GM12878 (cell line): ENCODE results near the gene BRSK2. TPM values are rescaled to one million over a fixed set of nuclear protein-coding genes. Genes with fewer than 3 reads are reported as not detected.

Experiments
- ATAC-seq: fragments of 200-7000 bp; cut with Tn5 transposase; 3 replicates; pipeline ENCODE4 v1.9.1; 2020; ENCODE audit warnings: mild to moderate bottlenecking, moderate library complexity
- BruUV-seq: library from RNA; stranded (reverse); fragments of 400-500 nt; replicated peaks from 2 replicates; lab custom pipeline; 2021; lab: Mats Ljungman, UMichigan
- CTCF ChIA-PET: fragments of 300-600 bp; sonication (Branson Sonifier 250); formaldehyde crosslinking; extraction: SDS; loops from one replicate; lab custom pipeline; 2021; ENCODE audit warnings: inconsistent platforms; lab: Yijun Ruan, JAX
- POLR2A ChIA-PET: fragments of 350-600 bp; formaldehyde crosslinking; extraction: SDS; loops from one replicate; lab custom pipeline; 2021; ENCODE audit warnings: inconsistent platforms; lab: Charles Lee
- RAD21 ChIA-PET: fragments of 300-600 bp; sonication (Branson Sonifier 250); formaldehyde crosslinking; loops from one replicate; lab custom pipeline; 2023; ENCODE audit warnings: antibody characterized with exemption; ENCODE audit not compliant: unreplicated experiment; lab: Charles Lee
- SMC1A ChIA-PET: fragments of 300-600 bp; sonication (Branson Sonifier 250); formaldehyde crosslinking; loops from one replicate; lab custom pipeline; 2023; ENCODE audit not compliant: unreplicated experiment, uncharacterized antibody; lab: Charles Lee
- DNase-seq: peaks from one replicate; pipeline ENCODE4 v3.0.0-alpha.2; 2011; ENCODE audit warnings: low read depth, low spot score
- FAIRE-seq: peaks from 3 replicates; lab custom pipeline; 2011; peaks lifted over from hg19 to GRCh38; lab: Jason Lieb, UNC
- H2AFZ ChIP-seq: 2 replicates; pipeline ENCODE4 v1.6.0; 2011; ENCODE audit warnings: low read depth, low read length, control low read depth; ENCODE audit not compliant: control insufficient read depth
- H3K27ac ChIP-seq: 2 replicates; pipeline ENCODE4 v1.5.1; 2011; ENCODE audit warnings: control low read depth; ENCODE audit not compliant: control insufficient read depth, insufficient read depth
- H3K27me3 ChIP-seq, 2 experiments: replicated peaks in 1 of 2; 2 replicates each; pipeline versions ENCODE4 v1.6.0 to v1.6.1; 2011; ENCODE audit warnings: low read length in 1 of 2; ENCODE audit not compliant: control insufficient read depth in 2 of 2, insufficient read depth in 2 of 2
- H3K36me3 ChIP-seq, 2 experiments: 2 replicates each; pipeline ENCODE4 v1.5.1; 2011; ENCODE audit warnings: low read length in 1 of 2; ENCODE audit not compliant: control insufficient read depth in 2 of 2, insufficient read depth in 2 of 2
- H3K4me1 ChIP-seq: 2 replicates; pipeline ENCODE4 v1.6.1; 2011; ENCODE audit warnings: mild to moderate bottlenecking, low read length, moderate library complexity, mixed read lengths; ENCODE audit not compliant: control insufficient read depth, insufficient read depth
- H3K4me2 ChIP-seq: 2 replicates; pipeline ENCODE4 v1.6.0; 2011; ENCODE audit warnings: control low read depth; ENCODE audit not compliant: control insufficient read depth, insufficient read depth
- H3K4me3 ChIP-seq: fragments of 200-600 bp; sonication (generic); 2 replicates; pipeline ENCODE4 v1.5.1; 2016
- H3K79me2 ChIP-seq: 2 replicates; pipeline ENCODE4 v1.6.0; 2011; ENCODE audit warnings: low read length; ENCODE audit not compliant: control insufficient read depth, insufficient read depth
- H3K9ac ChIP-seq: 2 replicates; pipeline ENCODE4 v1.8.0; 2011; ENCODE audit warnings: low read length, control low read depth, mixed read lengths; ENCODE audit not compliant: control insufficient read depth, insufficient read depth
- H3K9me3 ChIP-seq: replicated peaks from 3 replicates; pipeline ENCODE4 v1.5.1; 2011; ENCODE audit warnings: mild to moderate bottlenecking, low read length; ENCODE audit not compliant: control insufficient read depth, insufficient read depth
- H4K20me1 ChIP-seq: 2 replicates; pipeline ENCODE4 v1.6.0; 2011; ENCODE audit not compliant: control insufficient read depth, insufficient read depth
- ATF3 ChIP-seq: IDR thresholded peaks from 2 replicates; pipeline ENCODE4 v1.6.1; 2011; ENCODE audit warnings: low read depth, mild to moderate bottlenecking, low read length, moderate library complexity, borderline replicate concordance; ENCODE audit errors: extremely low read depth
- CEBPZ ChIP-seq: fragments of 150-350 bp; IDR thresholded peaks from 2 replicates; pipeline ENCODE4 v1.6.1; 2016; ENCODE audit warnings: low read depth, low read length
- CTCF ChIP-seq, 3 experiments: IDR thresholded peaks in 2 of 3; conservative IDR thresholded peaks in 1 of 3; 2 replicates each; pipeline ENCODE4 v1.5.1; 2011; ENCODE audit warnings: low read depth in 3 of 3, low read length in 3 of 3, mild to moderate bottlenecking in 3 of 3, control low read depth in 2 of 3, moderate library complexity in 2 of 3, inconsistent platforms in 1 of 3, mixed read lengths in 1 of 3; ENCODE audit not compliant: control insufficient read depth in 2 of 3, insufficient read depth in 1 of 3; ENCODE audit errors: extremely low read depth in 1 of 3
- ELK1 ChIP-seq: IDR thresholded peaks from 2 replicates; pipeline ENCODE4 v1.6.1; 2012; ENCODE audit warnings: low read depth, low read length, improper control_type of control experiment
- FOS ChIP-seq: IDR thresholded peaks from 3 replicates; pipeline ENCODE4 v1.6.1; 2011; ENCODE audit warnings: borderline replicate concordance; ENCODE audit not compliant: insufficient read length; ENCODE audit errors: extremely low read depth
- IKZF2 ChIP-seq, 2 experiments: fragments of 450-650 bp; IDR thresholded peaks; 2 replicates each; pipeline ENCODE4 v1.6.1; 2017; ENCODE audit warnings: mild to moderate bottlenecking in 2 of 2, moderate library complexity in 2 of 2
- PRDM15 ChIP-seq: fragments of 450-650 bp; formaldehyde crosslinking; IDR thresholded peaks from 2 replicates; pipeline ENCODE4 v1.4.0; 2020; ENCODE audit warnings: mild to moderate bottlenecking, moderate library complexity
- RB1 ChIP-seq: fragments of 450-650 bp; formaldehyde crosslinking; IDR thresholded peaks from 2 replicates; pipeline ENCODE4 v1.6.1; 2017; ENCODE audit warnings: mild to moderate bottlenecking, borderline replicate concordance
- RBBP5 ChIP-seq: fragments of 200-600 bp; sonication (generic); conservative IDR thresholded peaks from 2 replicates; pipeline ENCODE4 v1.6.1; 2016
- SIX5 ChIP-seq: IDR thresholded peaks from 2 replicates; pipeline ENCODE4 v1.6.1; 2011; ENCODE audit warnings: mild to moderate bottlenecking, low read depth, low read length, moderate library complexity; ENCODE audit not compliant: severe bottlenecking
- SREBF2 ChIP-seq: IDR thresholded peaks from 2 replicates; pipeline ENCODE4 v1.6.1; 2012; ENCODE audit warnings: mild to moderate bottlenecking, low read length
- WGBS: methylation state at CpG from one replicate; pipeline ENCODE4 v1.1.6; 2016; ENCODE audit warnings: low lambda C conversion rate; ENCODE audit not compliant: insufficient replicate concordance, insufficient coverage; ENCODE audit errors: missing lambda C conversion rate; 5-methylcytosine and 5-hydroxymethylcytosine counted together
- in situ Hi-C: fragments of 300-500 bp; cut with MboI; formaldehyde crosslinking; loops from 9 replicates; pipeline ENCODE4 v1.14.3; 2018; ENCODE audit warnings: mixed read lengths
- intact Hi-C: fragments of 100-400 bp; cut with micrococcal nuclease; formaldehyde crosslinking; loops from one replicate; pipeline ENCODE4 v1.14.2; 2022; ENCODE audit not compliant: unreplicated experiment
- polyA plus RNA-seq, 11 experiments: library from polyadenylated mRNA; depleted of rRNA in 4 of 11; unstranded in 6 of 11; stranded (reverse) in 5 of 11; fragments of >200 nt; fragmentation: Nextera tagmentation in 4 of 11; fragmentation: Illumina TruSeq in 1 of 11; extraction: Ambion mirVana in 4 of 11; extraction: Trizol in 1 of 11; gene quantifications; 1 replicate in 1 of 11; 2 replicates in 10 of 11; pipeline versions ENCODE4 v1.2.1 to v1.2.3, GENCODE V29; 2011 to 2016; ENCODE audit warnings: inconsistent platforms in 2 of 11, missing spikeins in 2 of 11, low read depth in 1 of 11
- total RNA-seq, 4 experiments: library from RNA; depleted of rRNA in 3 of 4; stranded (reverse); fragments of >200 nt in 3 of 4; fragmentation: Illumina TruSeq in 1 of 4; extraction: Trizol in 1 of 4; gene quantifications; 2 replicates each; pipeline versions ENCODE4 v1.2.1 to v1.2.3, GENCODE V29; 2013 to 2021

The BRSK2 gene
- total and polyA plus RNA-seq, 10 of the 15 experiments (the other 5 are each of a cell fraction or from before 2014, with no cell fraction given), result 0.13 TPM; not detected in 9

GRCh38 chr11:1400317-1401170 lies 10.8 kb downstream of the BRSK2 start (continued):
- TF ChIP-seq PRDM15 (CRISPR knock-in tag), result no peak
- TF ChIP-seq FOS, result no peak
- TF ChIP-seq RBBP5, result no peak
- no peak for TF ChIP-seq SIX5

GRCh38 chr11:1401171-1401445 lies 11.4 kb downstream of the BRSK2 start:
- DNase-seq (no peak), FAIRE-seq (no peak), ATAC-seq (no peak)
- H3K9me3 ChIP-seq, result no peaks in the 10 kb centered on the region
- 15% methylated on average over 11 of the region's 11 CpGs for WGBS
- H2AFZ ChIP-seq, result no peak overlapping the region
- in situ Hi-C loops (no loop called here), intact Hi-C loops (no loop called here)
- H3K9ac ChIP-seq, result no peak overlapping the region
- no peaks in the 10 kb centered on the region for H3K4me1 ChIP-seq
- no peak overlapping the region for H3K27ac ChIP-seq
- no peaks in the 10 kb centered on the region for H3K36me3 ChIP-seq
- H4K20me1 ChIP-seq, result no peaks in the 10 kb centered on the region
- no peaks in the 10 kb centered on the region for H3K79me2 ChIP-seq
- H3K4me3 ChIP-seq, result no peak overlapping the region
- ChIA-PET POLR2A (no interaction called here), RAD21 (no interaction called here), CTCF (no interaction called here), SMC1A (no interaction called here)
- H3K27me3 ChIP-seq, result no peaks in the 10 kb centered on the region
- H3K4me2 ChIP-seq, result no peak overlapping the region
- no TSS peak for BruUV-seq
- TF ChIP-seq CEBPZ, result no peak
- no peak for TF ChIP-seq IKZF2 (IDR thresholded peaks at IDR 0.05)
- no peak for TF ChIP-seq SREBF2
- no peak for TF ChIP-seq RB1
- TF ChIP-seq CTCF (IDR thresholded peaks at IDR 0.05 in 2 of 3, conservative IDR thresholded peaks at IDR 0.05 in 1 of 3; ENCODE audit: control insufficient read depth in 2 of 3, extremely low read depth in 1 of 3, insufficient read depth in 1 of 3, low read depth in 3 of 3, low read length in 3 of 3), result no peak
- TF ChIP-seq ELK1, result no peak
- no peak for TF ChIP-seq ATF3
